HepG2 (cell line): ENCODE results near the gene CLDN19. TPM values are rescaled to one million over a fixed set of nuclear protein-coding genes. Genes with fewer than 3 reads are reported as not detected.

ENCODE experiments used
- ATAC-seq: fragments of 200-7000 bp; cut with Tn5 transposase; 3 replicates; pipeline ENCODE4 v1.9.1; 2020; ENCODE audit warnings: mild to moderate bottlenecking, moderate library complexity
- BruUV-seq: library from RNA; stranded (reverse); fragments of 400-500 nt; replicated peaks from 2 replicates; lab custom pipeline; 2021; lab: Mats Ljungman, UMichigan
- CTCF ChIA-PET: fragments of 300-600 bp; formaldehyde crosslinking; extraction: SDS; loops from one replicate; lab custom pipeline; 2021; ENCODE audit warnings: low total read pairs, inconsistent platforms, low intra/inter-chr PET ratio; lab: Yijun Ruan, JAX
- POLR2A ChIA-PET: fragments of 350-600 bp; sonication (Branson Sonifier 250); formaldehyde crosslinking; loops from one replicate; lab custom pipeline; 2020; ENCODE audit warnings: antibody characterized with exemption, inconsistent platforms; lab: Yijun Ruan, JAX
- DNase-seq: peaks from one replicate; pipeline ENCODE4 v3.0.0-alpha.2; 2015; ENCODE audit warnings: low spot score
- FAIRE-seq: peaks from 3 replicates; lab custom pipeline; 2011; peaks lifted over from hg19 to GRCh38; lab: Jason Lieb, UNC
- H2AFZ ChIP-seq: one replicate; pipeline ENCODE4 v1.6.1; 2011; ENCODE audit warnings: low read length, inconsistent platforms
- H3K27ac ChIP-seq: fragments of 300-600 bp; 3 replicates; pipeline ENCODE4 v1.8.0; 2011; ENCODE audit warnings: mixed run types, mild to moderate bottlenecking, mixed read lengths, low read length, inconsistent platforms; ENCODE audit not compliant: insufficient read depth; ENCODE audit errors: extremely low read length
- H3K27me3 ChIP-seq, 2 experiments: fragments of 200-600 bp in 1 of 2; 2 replicates in 1 of 2; 3 replicates in 1 of 2; pipeline versions ENCODE4 v1.6.0 to v1.8.0; 2011; ENCODE audit warnings: low read length in 2 of 2, mild to moderate bottlenecking in 2 of 2, moderate library complexity in 2 of 2, inconsistent platforms in 1 of 2; ENCODE audit not compliant: insufficient read depth in 2 of 2, control insufficient read depth in 1 of 2
- H3K36me3 ChIP-seq, 2 experiments: fragments of 200-600 bp in 1 of 2; replicated peaks in 1 of 2; 2 replicates in 1 of 2; 3 replicates in 1 of 2; pipeline versions ENCODE4 v1.5.1 to v1.8.0; 2011; ENCODE audit warnings: low read length in 2 of 2, inconsistent platforms in 1 of 2; ENCODE audit not compliant: insufficient read depth in 2 of 2, control insufficient read depth in 1 of 2
- H3K4me1 ChIP-seq: 2 replicates; pipeline ENCODE4 v1.5.1; 2012; ENCODE audit warnings: low read length, inconsistent platforms; ENCODE audit not compliant: insufficient read depth
- H3K4me2 ChIP-seq: 2 replicates; pipeline ENCODE4 v1.6.0; 2011; ENCODE audit warnings: low read depth, low read length, inconsistent platforms
- H3K4me3 ChIP-seq, 3 experiments: fragments of 200-600 bp in 1 of 3; sonication (generic), shearing (Covaris generic) in 1 of 3; replicated peaks in 1 of 3; 2 replicates each; pipeline ENCODE4 v1.5.1; 2011 to 2016; ENCODE audit warnings: low read length in 3 of 3, inconsistent platforms in 2 of 3, low read depth in 2 of 3, mild to moderate bottlenecking in 2 of 3, control low read depth in 1 of 3, mixed read lengths in 1 of 3; ENCODE audit not compliant: insufficient read depth in 1 of 3
- H3K79me2 ChIP-seq: one replicate; pipeline ENCODE4 v1.6.1; 2011; ENCODE audit warnings: low read length, inconsistent platforms; ENCODE audit not compliant: insufficient read depth
- H3K9ac ChIP-seq: 2 replicates; pipeline ENCODE4 v1.6.0; 2011; ENCODE audit warnings: mild to moderate bottlenecking, low read depth, low read length, inconsistent platforms; ENCODE audit not compliant: insufficient read depth
- H3K9me3 ChIP-seq: 2 replicates; pipeline ENCODE4 v1.5.1; 2012; ENCODE audit warnings: mild to moderate bottlenecking, low read length
- H4K20me1 ChIP-seq: 2 replicates; pipeline ENCODE4 v1.6.0; 2011; ENCODE audit warnings: inconsistent platforms, mild to moderate bottlenecking, low read length, moderate library complexity; ENCODE audit not compliant: insufficient read depth
- ADNP ChIP-seq: sonication (generic); formaldehyde crosslinking; IDR thresholded peaks from 2 replicates; pipeline ENCODE4 v1.4.0; 2020; ENCODE audit warnings: missing genetic modification reagents
- CCAR2 ChIP-seq: fragments of 200-400 bp; formaldehyde crosslinking; optimal IDR thresholded peaks from 2 replicates; pipeline ENCODE3; 2018; ENCODE audit warnings: low read depth, mild to moderate bottlenecking, low read length, moderate library complexity
- ISX ChIP-seq: sonication (generic); formaldehyde crosslinking; conservative IDR thresholded peaks from 2 replicates; pipeline ENCODE4 v1.5.0; 2020; ENCODE audit warnings: missing genetic modification reagents
- RAD51 ChIP-seq: fragments of 450-650 bp; IDR thresholded peaks from 2 replicates; pipeline ENCODE4 v1.6.1; 2016; ENCODE audit warnings: borderline replicate concordance
- ZNF761 ChIP-seq: sonication (generic); formaldehyde crosslinking; conservative IDR thresholded peaks from 2 replicates; pipeline ENCODE4 v1.4.0; 2020; ENCODE audit warnings: mild to moderate bottlenecking, missing genetic modification reagents
- WGBS: methylation state at CpG from one replicate; pipeline ENCODE4 v1.1.6; 2017; ENCODE audit warnings: low lambda C conversion rate; 5-methylcytosine and 5-hydroxymethylcytosine counted together
- in situ Hi-C: cut with HindIII; loops from 2 replicates; pipeline ENCODE4 v1.10.0; 2017; ENCODE audit warnings: low pct_unique_long_range_greater_than_20kb; ENCODE audit not compliant: extremely low pct_ligation_motif_present
- intact Hi-C: fragments of 100-400 bp; cut with micrococcal nuclease; formaldehyde crosslinking; loops from one replicate; pipeline ENCODE4 v1.10.0; 2022; ENCODE audit not compliant: unreplicated experiment
- polyA plus RNA-seq, 8 experiments: library from polyadenylated mRNA; depleted of rRNA in 3 of 8; stranded (reverse) in 7 of 8; unstranded in 1 of 8; fragments of >200 nt; fragmentation: Illumina TruSeq in 4 of 8; extraction: Trizol in 4 of 8; gene quantifications; 2 replicates each; pipeline versions ENCODE4 v1.2.1 to v1.2.3, GENCODE V29; 2011 to 2016; ENCODE audit warnings: low read depth in 4 of 8, missing spikeins in 1 of 8, mixed read lengths in 1 of 8; ENCODE audit not compliant: insufficient read depth in 1 of 8
- total RNA-seq, 5 experiments: library from RNA; depleted of rRNA; stranded (reverse); fragments of >200 nt; fragmentation: Illumina TruSeq; extraction: Trizol; gene quantifications; 2 replicates each; pipeline ENCODE4 v1.2.3, GENCODE V29; 2016; ENCODE audit warnings: low read depth in 1 of 5
- TF ChIP-seq, protein P1 (sequence below): sonication (generic); formaldehyde crosslinking; IDR thresholded peaks from 2 replicates; pipeline ENCODE4 v1.4.0; 2020; ENCODE audit warnings: mild to moderate bottlenecking, missing genetic modification reagents
- TF ChIP-seq, protein P2 (sequence below): sonication (generic); formaldehyde crosslinking; IDR thresholded peaks from 2 replicates; pipeline ENCODE4 v1.4.0; 2020; ENCODE audit warnings: low read depth, mild to moderate bottlenecking, missing genetic modification reagents
- TF ChIP-seq, protein P3 (sequence below): sonication (generic); formaldehyde crosslinking; IDR thresholded peaks from 2 replicates; pipeline ENCODE4 v1.4.0; 2020; ENCODE audit warnings: missing genetic modification reagents

The CLDN19 gene
- total and polyA plus RNA-seq, 2 of the 13 experiments (the other 11 are each of a cell fraction or from before 2014, with no cell fraction given): 5.0 to 7.6 TPM

DNA sequence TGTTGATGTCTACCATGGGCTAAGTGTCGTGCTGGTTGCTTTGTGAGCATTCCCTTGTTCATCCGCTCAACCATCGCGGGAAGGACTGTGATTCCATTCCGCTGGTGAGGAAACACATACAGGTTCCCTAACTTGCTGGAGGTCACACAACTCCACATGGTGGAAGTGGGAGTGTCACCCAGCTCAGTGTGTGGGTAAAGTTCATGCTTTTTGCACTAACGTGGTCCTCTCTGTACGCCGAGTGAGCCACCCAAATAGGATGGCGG is 4.0 kb upstream of the CLDN19 start (continued):
- TF ChIP-seq, protein P1, sequence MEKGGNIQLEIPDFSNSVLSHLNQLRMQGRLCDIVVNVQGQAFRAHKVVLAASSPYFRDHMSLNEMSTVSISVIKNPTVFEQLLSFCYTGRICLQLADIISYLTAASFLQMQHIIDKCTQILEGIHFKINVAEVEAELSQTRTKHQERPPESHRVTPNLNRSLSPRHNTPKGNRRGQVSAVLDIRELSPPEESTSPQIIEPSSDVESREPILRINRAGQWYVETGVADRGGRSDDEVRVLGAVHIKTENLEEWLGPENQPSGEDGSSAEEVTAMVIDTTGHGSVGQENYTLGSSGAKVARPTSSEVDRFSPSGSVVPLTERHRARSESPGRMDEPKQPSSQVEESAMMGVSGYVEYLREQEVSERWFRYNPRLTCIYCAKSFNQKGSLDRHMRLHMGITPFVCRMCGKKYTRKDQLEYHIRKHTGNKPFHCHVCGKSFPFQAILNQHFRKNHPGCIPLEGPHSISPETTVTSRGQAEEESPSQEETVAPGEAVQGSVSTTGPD (CRISPR knock-in tag): no peak
- TF ChIP-seq, all 625 proteins: peak for 7

DNA sequence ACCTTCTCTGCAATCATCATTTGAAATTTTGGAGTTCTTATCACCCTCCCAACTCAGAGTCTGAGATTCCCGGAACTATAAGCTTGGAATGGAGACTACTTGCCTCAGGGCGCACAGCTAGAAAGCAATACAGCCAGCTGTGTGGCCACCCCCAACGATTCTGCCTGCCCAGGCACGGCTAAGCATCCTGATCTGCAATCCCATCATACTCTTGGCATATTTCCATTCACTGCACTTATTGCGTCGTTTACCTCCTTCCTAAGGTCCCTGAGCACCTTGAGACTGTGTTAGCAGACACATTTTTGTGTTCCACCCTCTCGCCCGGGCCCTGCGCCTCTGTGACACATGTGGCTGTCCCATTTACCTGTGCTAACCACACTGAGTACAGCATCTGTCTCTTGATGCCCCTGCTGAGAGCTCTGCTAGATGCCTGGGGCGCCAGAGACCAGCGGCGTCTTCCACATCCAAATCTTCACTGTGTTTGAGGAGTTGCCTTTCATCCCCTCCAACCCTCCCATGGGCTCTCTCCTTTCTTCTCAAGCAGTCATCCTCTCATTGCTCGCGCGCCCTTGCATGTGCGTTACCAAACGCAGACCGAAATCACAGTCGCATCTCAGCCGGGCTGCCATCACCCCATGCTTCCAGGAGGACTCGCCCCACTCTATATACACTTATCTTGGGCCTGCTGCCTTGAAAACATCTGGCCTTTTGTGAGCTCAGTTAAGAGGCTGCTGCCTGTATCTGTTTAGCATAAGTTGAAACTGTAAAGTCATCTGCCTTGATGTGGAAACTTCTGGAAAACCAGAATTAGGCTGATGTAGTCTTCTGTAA is 3.5 kb upstream of the CLDN19 start:
- DNase-seq (no peak), ATAC-seq (no peak), FAIRE-seq (no peak)
- ChIA-PET POLR2A (interaction anchor here (1.3 kb wide), 1 partner anchor 61 kb away, joined by 4 read pairs; the partner anchor contains the start of gene YBX1), CTCF (no interaction called here)
- no peak overlapping the region for H3K4me2 ChIP-seq
- H3K9ac ChIP-seq: no peak overlapping the region
- H3K27me3 ChIP-seq: no peaks in the 10 kb centered on the region
- H3K27ac ChIP-seq: no peak overlapping the region
- no TSS peak for BruUV-seq
- in situ Hi-C loops: loop anchor here (10.0 to 25.0 kb wide), 2 partner anchors 406 to 599 kb away; partner anchors contain the start of gene FOXJ3
- intact Hi-C loops: loop anchor here (5.0 to 10.0 kb wide), 2 partner anchors 166 to 409 kb away; partner anchors contain the start of gene FOXJ3
- no peaks in the 10 kb centered on the region for H3K79me2 ChIP-seq
- 82% methylated on average over 21 of the region's 21 CpGs for WGBS
- H3K36me3 ChIP-seq: peaks cover 9 to 25% of the 10 kb centered on the region in 2 experiments; a peak in 3 of 5 replicates
- TF ChIP-seq, protein P2, sequence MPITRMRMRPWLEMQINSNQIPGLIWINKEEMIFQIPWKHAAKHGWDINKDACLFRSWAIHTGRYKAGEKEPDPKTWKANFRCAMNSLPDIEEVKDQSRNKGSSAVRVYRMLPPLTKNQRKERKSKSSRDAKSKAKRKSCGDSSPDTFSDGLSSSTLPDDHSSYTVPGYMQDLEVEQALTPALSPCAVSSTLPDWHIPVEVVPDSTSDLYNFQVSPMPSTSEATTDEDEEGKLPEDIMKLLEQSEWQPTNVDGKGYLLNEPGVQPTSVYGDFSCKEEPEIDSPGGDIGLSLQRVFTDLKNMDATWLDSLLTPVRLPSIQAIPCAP (CRISPR knock-in tag): no peak
- TF ChIP-seq RAD51 (no peak), CCAR2 (no peak), ADNP (CRISPR knock-in tag) (no peak), ISX (no peak), ZNF761 (CRISPR knock-in tag) (no peak)
- TF ChIP-seq, protein P3, sequence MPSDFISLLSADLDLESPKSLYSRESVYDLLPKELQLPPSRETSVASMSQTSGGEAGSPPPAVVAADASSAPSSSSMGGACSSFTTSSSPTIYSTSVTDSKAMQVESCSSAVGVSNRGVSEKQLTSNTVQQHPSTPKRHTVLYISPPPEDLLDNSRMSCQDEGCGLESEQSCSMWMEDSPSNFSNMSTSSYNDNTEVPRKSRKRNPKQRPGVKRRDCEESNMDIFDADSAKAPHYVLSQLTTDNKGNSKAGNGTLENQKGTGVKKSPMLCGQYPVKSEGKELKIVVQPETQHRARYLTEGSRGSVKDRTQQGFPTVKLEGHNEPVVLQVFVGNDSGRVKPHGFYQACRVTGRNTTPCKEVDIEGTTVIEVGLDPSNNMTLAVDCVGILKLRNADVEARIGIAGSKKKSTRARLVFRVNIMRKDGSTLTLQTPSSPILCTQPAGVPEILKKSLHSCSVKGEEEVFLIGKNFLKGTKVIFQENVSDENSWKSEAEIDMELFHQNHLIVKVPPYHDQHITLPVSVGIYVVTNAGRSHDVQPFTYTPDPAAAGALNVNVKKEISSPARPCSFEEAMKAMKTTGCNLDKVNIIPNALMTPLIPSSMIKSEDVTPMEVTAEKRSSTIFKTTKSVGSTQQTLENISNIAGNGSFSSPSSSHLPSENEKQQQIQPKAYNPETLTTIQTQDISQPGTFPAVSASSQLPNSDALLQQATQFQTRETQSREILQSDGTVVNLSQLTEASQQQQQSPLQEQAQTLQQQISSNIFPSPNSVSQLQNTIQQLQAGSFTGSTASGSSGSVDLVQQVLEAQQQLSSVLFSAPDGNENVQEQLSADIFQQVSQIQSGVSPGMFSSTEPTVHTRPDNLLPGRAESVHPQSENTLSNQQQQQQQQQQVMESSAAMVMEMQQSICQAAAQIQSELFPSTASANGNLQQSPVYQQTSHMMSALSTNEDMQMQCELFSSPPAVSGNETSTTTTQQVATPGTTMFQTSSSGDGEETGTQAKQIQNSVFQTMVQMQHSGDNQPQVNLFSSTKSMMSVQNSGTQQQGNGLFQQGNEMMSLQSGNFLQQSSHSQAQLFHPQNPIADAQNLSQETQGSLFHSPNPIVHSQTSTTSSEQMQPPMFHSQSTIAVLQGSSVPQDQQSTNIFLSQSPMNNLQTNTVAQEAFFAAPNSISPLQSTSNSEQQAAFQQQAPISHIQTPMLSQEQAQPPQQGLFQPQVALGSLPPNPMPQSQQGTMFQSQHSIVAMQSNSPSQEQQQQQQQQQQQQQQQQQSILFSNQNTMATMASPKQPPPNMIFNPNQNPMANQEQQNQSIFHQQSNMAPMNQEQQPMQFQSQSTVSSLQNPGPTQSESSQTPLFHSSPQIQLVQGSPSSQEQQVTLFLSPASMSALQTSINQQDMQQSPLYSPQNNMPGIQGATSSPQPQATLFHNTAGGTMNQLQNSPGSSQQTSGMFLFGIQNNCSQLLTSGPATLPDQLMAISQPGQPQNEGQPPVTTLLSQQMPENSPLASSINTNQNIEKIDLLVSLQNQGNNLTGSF (CRISPR knock-in tag): no peak
- peaks cover 50% of the 10 kb centered on the region for H3K4me1 ChIP-seq
- no peaks in the 10 kb centered on the region for H3K9me3 ChIP-seq
- no peak overlapping the region for H3K4me3 ChIP-seq
- H2AFZ ChIP-seq: no peak overlapping the region
- no peaks in the 10 kb centered on the region for H4K20me1 ChIP-seq
